Heart left ventricle (tissue), 13 donors: ENCODE measurements around the gene MEIS2.

Source experiments
- POLR2A ChIP-seq, 2 donors: fragments of 450-650 bp; IDR thresholded peaks; one replicate each; pipeline ENCODE4 v1.6.1; 2017; ENCODE audit warnings: antibody characterized with exemption in 2 of 2, mild to moderate bottlenecking in 2 of 2, moderate library complexity in 2 of 2
- TF ChIP-seq, protein P1 (sequence below), 12 donors: fragments of 200-600 bp; sonication (generic) in 4 of 12; IDR thresholded peaks; one replicate each; pipeline versions ENCODE4 v1.5.0 to v1.8.0; 2018 to 2022; ENCODE audit warnings: antibody characterized with exemption in 12 of 12, mild to moderate bottlenecking in 5 of 12
- donor health status: ischemic (EF 13 %, LVEDD 7.1; RV severe dilation, severe dysfunction).
- donor health status: DM: no; HTN: yes; CAD: no.
- donor health status: DM: no; HTN: no; CAD: no.
- donor health status: ischemic (EF 25% LVEDD 6.9; RV normal size, moderate dysfunction).
- donor health status: ischemic (EF 25% LVEDD 5.7; RV mildly dilated, moderate dysfunction).
- donor health status: ischemic (EF 35%, LVEDD 5.7; RV mildly dilated, moderate dysfunction).
- donor health status: nonischemic (EF 11% LVEDD 7.7; RV severe dilation, severe dysfunction).
- donor health status: DM: yes; HTN: yes; CAD: no.
- donor health status: PGD.
- donor health status: ischemic (EF 29% LVEDD 5.4; RV normal size, mild dysfunction).
- donor health status: nonischemic (EF 23%, LVEDD 6.1; RV moderate dilation, normal function).

DNA sequence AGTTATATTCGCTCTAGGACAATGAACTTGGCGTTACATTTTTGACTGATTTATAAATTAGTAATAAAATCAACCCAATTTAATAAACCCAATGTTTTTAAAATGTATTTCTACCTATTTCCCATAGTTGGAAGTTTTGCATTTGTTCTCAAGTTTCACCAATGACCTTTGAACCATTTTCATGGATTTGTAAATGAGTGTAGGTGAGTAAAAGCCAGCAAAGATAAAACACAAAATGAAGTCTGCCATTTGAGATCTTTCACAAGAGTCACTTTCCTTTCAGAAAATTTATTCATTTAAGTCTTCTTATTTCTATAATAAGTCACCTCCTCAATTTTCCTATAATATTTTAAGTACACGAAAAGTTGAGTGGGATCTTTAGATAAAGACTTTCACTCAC lies 92.1 kb downstream of the MEIS2 start:
- TF ChIP-seq, protein P1, sequence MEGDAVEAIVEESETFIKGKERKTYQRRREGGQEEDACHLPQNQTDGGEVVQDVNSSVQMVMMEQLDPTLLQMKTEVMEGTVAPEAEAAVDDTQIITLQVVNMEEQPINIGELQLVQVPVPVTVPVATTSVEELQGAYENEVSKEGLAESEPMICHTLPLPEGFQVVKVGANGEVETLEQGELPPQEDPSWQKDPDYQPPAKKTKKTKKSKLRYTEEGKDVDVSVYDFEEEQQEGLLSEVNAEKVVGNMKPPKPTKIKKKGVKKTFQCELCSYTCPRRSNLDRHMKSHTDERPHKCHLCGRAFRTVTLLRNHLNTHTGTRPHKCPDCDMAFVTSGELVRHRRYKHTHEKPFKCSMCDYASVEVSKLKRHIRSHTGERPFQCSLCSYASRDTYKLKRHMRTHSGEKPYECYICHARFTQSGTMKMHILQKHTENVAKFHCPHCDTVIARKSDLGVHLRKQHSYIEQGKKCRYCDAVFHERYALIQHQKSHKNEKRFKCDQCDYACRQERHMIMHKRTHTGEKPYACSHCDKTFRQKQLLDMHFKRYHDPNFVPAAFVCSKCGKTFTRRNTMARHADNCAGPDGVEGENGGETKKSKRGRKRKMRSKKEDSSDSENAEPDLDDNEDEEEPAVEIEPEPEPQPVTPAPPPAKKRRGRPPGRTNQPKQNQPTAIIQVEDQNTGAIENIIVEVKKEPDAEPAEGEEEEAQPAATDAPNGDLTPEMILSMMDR (IDR thresholded peaks at IDR 0.05) = no peak
- no peak for TF ChIP-seq POLR2A (IDR thresholded peaks at IDR 0.05)
